ENCODE results near the gene LILRB3.

- TF ChIP-seq CTCF (IDR thresholded peaks at IDR 0.05 in 4 of 5, conservative IDR thresholded peaks at IDR 0.05 in 1 of 5) (no peak), POLR2A (IDR thresholded peaks at IDR 0.05) (no peak)
Measured at GRCh38 chr19:54245936-54246335, 23.1 kb upstream of the LILRB3 start.

Data from gastrocnemius medialis (tissue), 4 donors.